CD14-positive monocyte (primary cell): ENCODE data around the gene TEC. TPM values are rescaled to one million over a fixed set of nuclear protein-coding genes. Genes with fewer than 3 reads are reported as not detected.

ENCODE experiments used
- DNase-seq, 3 donors: peaks; one replicate each; pipeline ENCODE4 v3.0.0-alpha.2; 2011 to 2022
- H2AFZ ChIP-seq: 2 replicates; pipeline ENCODE4 v1.6.0; 2012; ENCODE audit warnings: mild to moderate bottlenecking, low read depth, low read length, inconsistent platforms; ENCODE audit not compliant: insufficient read depth, poor library complexity, severe bottlenecking
- H3K27ac ChIP-seq, 2 donors: 1 replicate in 1 of 2; 2 replicates in 1 of 2; pipeline ENCODE4 v1.5.1; 2012 to 2013; ENCODE audit warnings: low read length in 2 of 2, control low read depth in 1 of 2, inconsistent platforms in 1 of 2, low read depth in 1 of 2, mild to moderate bottlenecking in 1 of 2
- H3K27me3 ChIP-seq, 2 donors: one replicate each; pipeline versions ENCODE4 v1.6.0 to v1.6.1; 2011 to 2013; ENCODE audit warnings: low read length in 2 of 2; ENCODE audit not compliant: control insufficient read depth in 2 of 2, insufficient read depth in 2 of 2
- H3K36me3 ChIP-seq, 2 donors: replicated peaks in 1 of 2; 1 replicate in 1 of 2; 2 replicates in 1 of 2; pipeline versions ENCODE4 v1.5.1 to v1.6.1; 2012 to 2013; ENCODE audit warnings: low read length in 2 of 2, control low read depth in 1 of 2, inconsistent platforms in 1 of 2, mild to moderate bottlenecking in 1 of 2; ENCODE audit not compliant: insufficient read depth in 2 of 2, control insufficient read depth in 1 of 2
- H3K4me1 ChIP-seq, 2 donors: 1 replicate in 1 of 2; 2 replicates in 1 of 2; pipeline versions ENCODE4 v1.5.1 to v1.6.1; 2012 to 2013; ENCODE audit warnings: low read length in 2 of 2, control low read depth in 1 of 2, inconsistent platforms in 1 of 2, mild to moderate bottlenecking in 1 of 2, moderate library complexity in 1 of 2; ENCODE audit not compliant: insufficient read depth in 2 of 2, control insufficient read depth in 1 of 2
- H3K4me2 ChIP-seq: replicated peaks from 2 replicates; pipeline ENCODE3; 2012; ENCODE audit warnings: low read length, moderate library complexity, mild to moderate bottlenecking; ENCODE audit not compliant: poor library complexity, severe bottlenecking; ENCODE audit errors: extremely low read depth
- H3K4me3 ChIP-seq, 3 experiments: fragments of 200-600 bp in 1 of 3; sonication (generic) in 1 of 3; replicated peaks in 1 of 3; 1 replicate in 2 of 3; 2 replicates in 1 of 3; pipeline ENCODE4 v1.5.1; 2011 to 2013; ENCODE audit warnings: low read length in 3 of 3, mild to moderate bottlenecking in 3 of 3, control low read depth in 2 of 3, low read depth in 2 of 3, inconsistent platforms in 1 of 3, moderate library complexity in 1 of 3
- H3K79me2 ChIP-seq: 2 replicates; pipeline ENCODE4 v1.6.0; 2012; ENCODE audit warnings: mild to moderate bottlenecking, control low read depth, inconsistent platforms, low read length, moderate library complexity; ENCODE audit not compliant: insufficient read depth
- H3K9ac ChIP-seq: 2 replicates; pipeline ENCODE4 v1.6.0; 2017; ENCODE audit warnings: low read length, mild to moderate bottlenecking; ENCODE audit not compliant: insufficient read depth, poor library complexity, severe bottlenecking
- H3K9me3 ChIP-seq, 2 donors: replicated peaks in 1 of 2; 1 replicate in 1 of 2; 2 replicates in 1 of 2; pipeline versions ENCODE4 v1.5.1 to v1.6.1; 2012 to 2013; ENCODE audit warnings: low read length in 2 of 2, control low read depth in 1 of 2; ENCODE audit not compliant: control insufficient read depth in 1 of 2, insufficient read depth in 1 of 2
- H4K20me1 ChIP-seq: 2 replicates; pipeline ENCODE4 v1.6.0; 2012; ENCODE audit warnings: mild to moderate bottlenecking, low read length, control low read depth, moderate library complexity; ENCODE audit not compliant: insufficient read depth
- H3K27ac Mint-ChIP-seq, 7 donors: one replicate each; pipeline ENCODE4 v1.8.0; 2020; ENCODE audit warnings: mild to moderate bottlenecking in 7 of 7, mixed read lengths in 7 of 7, moderate library complexity in 6 of 7, inconsistent platforms in 2 of 7
- H3K27me3 Mint-ChIP-seq, 3 donors: one replicate each; pipeline ENCODE4 v1.8.0; 2021 to 2022; ENCODE audit warnings: low read depth in 3 of 3, mild to moderate bottlenecking in 3 of 3, mixed read lengths in 3 of 3, moderate library complexity in 3 of 3, inconsistent platforms in 1 of 3
- H3K36me3 Mint-ChIP-seq, 2 donors: one replicate each; pipeline ENCODE4 v1.8.0; 2020; ENCODE audit warnings: mixed read lengths in 2 of 2, inconsistent platforms in 1 of 2, mild to moderate bottlenecking in 1 of 2
- H3K4me1 Mint-ChIP-seq: one replicate; pipeline ENCODE4 v1.8.0; 2020; ENCODE audit warnings: mild to moderate bottlenecking, mixed read lengths
- H3K4me3 Mint-ChIP-seq, 2 donors: one replicate each; pipeline ENCODE4 v1.8.0; 2020; ENCODE audit warnings: mild to moderate bottlenecking in 2 of 2, mixed read lengths in 2 of 2, moderate library complexity in 1 of 2
- H3K9me3 Mint-ChIP-seq, 7 donors: one replicate each; pipeline ENCODE4 v1.8.0; 2020 to 2022; ENCODE audit warnings: mixed read lengths in 7 of 7, mild to moderate bottlenecking in 6 of 7, moderate library complexity in 6 of 7, inconsistent platforms in 2 of 7
- CTCF ChIP-seq: fragments of 200-600 bp; IDR thresholded peaks from one replicate; pipeline ENCODE4 v1.8.0; 2022; ENCODE audit warnings: antibody characterized with exemption, mild to moderate bottlenecking
- WGBS: methylation state at CpG from one replicate; pipeline ENCODE4 v1.1.5; 2013; ENCODE audit warnings: missing lambda C conversion rate; ENCODE audit not compliant: insufficient coverage; 5-methylcytosine and 5-hydroxymethylcytosine counted together
- intact Hi-C, 2 donors: fragments of 100-400 bp; cut with micrococcal nuclease; formaldehyde crosslinking; loops; one replicate each; pipeline versions ENCODE4 v1.15.0 to v1.15.1; 2023
- polyA plus RNA-seq, 3 donors: library from polyadenylated mRNA; depleted of rRNA in 1 of 3; unstranded in 2 of 3; stranded (reverse) in 1 of 3; fragments of 300-500 nt in 2 of 3; fragments of >200 nt in 1 of 3; fragmentation: Illumina TruSeq in 2 of 3; gene quantifications; 1 replicate in 2 of 3; 2 replicates in 1 of 3; pipeline ENCODE4 v1.2.3, GENCODE V29; 2012 to 2021

Gene TEC
- polyA plus RNA-seq, 3 donors: 0.30 to 2.5 (median 0.73) TPM

- H3K27me3 Mint-ChIP-seq: no peaks in the 10 kb centered on the region
- no peak overlapping the region for H3K27ac ChIP-seq
- no peaks in the 10 kb centered on the region for H3K4me1 Mint-ChIP-seq
- no peaks in the 10 kb centered on the region for H3K9me3 Mint-ChIP-seq
- DNase-seq: no peak
- no peaks in the 10 kb centered on the region for H3K36me3 Mint-ChIP-seq
- H3K36me3 ChIP-seq: no peaks in the 10 kb centered on the region
- H3K27ac Mint-ChIP-seq: no peak overlapping the region
- no peak overlapping the region for H2AFZ ChIP-seq
- no peaks in the 10 kb centered on the region for H3K27me3 ChIP-seq
- H3K9ac ChIP-seq: no peak overlapping the region
- TF ChIP-seq CTCF: no peak
- no peak overlapping the region for H3K4me3 Mint-ChIP-seq
- no peak overlapping the region for H3K4me2 ChIP-seq
- H3K79me2 ChIP-seq: no peaks in the 10 kb centered on the region
- H3K9me3 ChIP-seq: no peaks in the 10 kb centered on the region
- intact Hi-C loops: no loop called here
- H3K4me1 ChIP-seq: no peaks in the 10 kb centered on the region
- H4K20me1 ChIP-seq: no peaks in the 10 kb centered on the region
- no peak overlapping the region for H3K4me3 ChIP-seq
- WGBS: no CpG with 5 or more reads among the region's 6 CpGs
Measured at GRCh38 chr4:48114412-48114811, 155.2 kb downstream of the TEC start.

GRCh38 chr4:48112017-48112667 is 157.5 kb downstream of the TEC start:
- no peaks in the 10 kb centered on the region for H3K79me2 ChIP-seq
- TF ChIP-seq CTCF: no peak
- no peak overlapping the region for H3K4me3 ChIP-seq
- H3K36me3 Mint-ChIP-seq: no peaks in the 10 kb centered on the region
- H4K20me1 ChIP-seq: no peaks in the 10 kb centered on the region
- no peaks in the 10 kb centered on the region for H3K4me1 ChIP-seq
- H3K9ac ChIP-seq: no peak overlapping the region
- peak overlapping the region in 1 of 7 donors; percentile 25 for H3K27ac Mint-ChIP-seq
- H3K36me3 ChIP-seq: no peaks in the 10 kb centered on the region
- H3K9me3 ChIP-seq: no peaks in the 10 kb centered on the region
- WGBS: no CpG with 5 or more reads among the region's 8 CpGs
- H3K27me3 ChIP-seq: no peaks in the 10 kb centered on the region
- DNase-seq: no peak
- peaks cover 0 to 3% (median 0%) of the 10 kb centered on the region in 3 donors for H3K27me3 Mint-ChIP-seq
- no peak overlapping the region for H3K27ac ChIP-seq
- H2AFZ ChIP-seq: no peak overlapping the region
- H3K4me2 ChIP-seq: no peak overlapping the region
- intact Hi-C loops: no loop called here
- no peak overlapping the region for H3K4me3 Mint-ChIP-seq
- H3K9me3 Mint-ChIP-seq: no peaks in the 10 kb centered on the region
- H3K4me1 Mint-ChIP-seq: no peaks in the 10 kb centered on the region
